Suprapubic skin (tissue), 3 donors: ENCODE results near the gene LETM1.

ENCODE experiments used
- EP300 ChIP-seq: sonication (generic); formaldehyde crosslinking; IDR thresholded peaks from one replicate; pipeline ENCODE4 v1.6.1; 2017; ENCODE audit warnings: antibody characterized with exemption
- POLR2A ChIP-seq, 2 donors: fragments of 450-650 bp; IDR thresholded peaks; one replicate each; pipeline ENCODE4 v1.6.1; 2017; ENCODE audit warnings: antibody characterized with exemption in 2 of 2, mild to moderate bottlenecking in 2 of 2, moderate library complexity in 2 of 2
- TF ChIP-seq, protein P1 (sequence below), 2 donors: fragments of 200-600 bp in 1 of 2; fragments of 450-650 bp in 1 of 2; sonication (generic) in 1 of 2; IDR thresholded peaks; one replicate each; pipeline ENCODE4 v1.5.1; 2016 to 2019; ENCODE audit warnings: antibody characterized with exemption in 2 of 2, mild to moderate bottlenecking in 1 of 2, moderate library complexity in 1 of 2

DNA sequence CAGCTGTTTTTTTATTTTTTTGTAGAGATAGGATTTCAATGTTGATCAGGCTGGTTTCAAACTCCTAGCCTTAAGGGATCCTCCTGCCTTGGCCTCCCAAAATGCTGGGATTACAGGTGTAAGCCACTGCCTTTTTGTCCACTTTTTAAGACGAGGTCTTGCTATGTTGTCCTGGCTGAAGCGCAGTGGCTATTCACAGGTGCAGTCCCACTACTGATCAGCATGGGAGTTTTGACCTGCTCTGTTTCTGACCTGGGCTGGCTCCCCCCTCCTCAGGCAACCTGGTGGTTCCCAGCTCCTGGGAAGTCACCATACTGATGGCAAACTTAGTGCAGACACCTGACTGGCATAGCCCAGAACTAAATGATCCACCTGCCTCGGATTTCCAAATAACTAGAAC lies 13.0 kb upstream of the LETM1 start:
- TF ChIP-seq, protein P1, sequence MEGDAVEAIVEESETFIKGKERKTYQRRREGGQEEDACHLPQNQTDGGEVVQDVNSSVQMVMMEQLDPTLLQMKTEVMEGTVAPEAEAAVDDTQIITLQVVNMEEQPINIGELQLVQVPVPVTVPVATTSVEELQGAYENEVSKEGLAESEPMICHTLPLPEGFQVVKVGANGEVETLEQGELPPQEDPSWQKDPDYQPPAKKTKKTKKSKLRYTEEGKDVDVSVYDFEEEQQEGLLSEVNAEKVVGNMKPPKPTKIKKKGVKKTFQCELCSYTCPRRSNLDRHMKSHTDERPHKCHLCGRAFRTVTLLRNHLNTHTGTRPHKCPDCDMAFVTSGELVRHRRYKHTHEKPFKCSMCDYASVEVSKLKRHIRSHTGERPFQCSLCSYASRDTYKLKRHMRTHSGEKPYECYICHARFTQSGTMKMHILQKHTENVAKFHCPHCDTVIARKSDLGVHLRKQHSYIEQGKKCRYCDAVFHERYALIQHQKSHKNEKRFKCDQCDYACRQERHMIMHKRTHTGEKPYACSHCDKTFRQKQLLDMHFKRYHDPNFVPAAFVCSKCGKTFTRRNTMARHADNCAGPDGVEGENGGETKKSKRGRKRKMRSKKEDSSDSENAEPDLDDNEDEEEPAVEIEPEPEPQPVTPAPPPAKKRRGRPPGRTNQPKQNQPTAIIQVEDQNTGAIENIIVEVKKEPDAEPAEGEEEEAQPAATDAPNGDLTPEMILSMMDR (IDR thresholded peaks at IDR 0.05), result no peak
- TF ChIP-seq POLR2A (IDR thresholded peaks at IDR 0.05) (no peak), EP300 (no peak)
